GM18505 (cell line): Measurements from ENCODE around the gene PMPCA.

Experiments
- ATAC-seq: cut with Tn5 transposase; IDR thresholded peaks from one replicate; pipeline ENCODE4 v1.9.1; 2021; ENCODE audit not compliant: unreplicated experiment
- POLR2A ChIP-seq: IDR thresholded peaks from 4 replicates; pipeline ENCODE4 v1.6.1; 2011; ENCODE audit warnings: borderline replicate concordance; ENCODE audit not compliant: insufficient read depth, insufficient read length; ENCODE audit errors: extremely low read depth

PMPCA gene

GRCh38 chr9:136410500-136411287 lies at the start of gene PMPCA, which contains the start of gene ENTR1:
Gene PMPCA, plus strand, starts transcription at chr9:136410658. Its CDS starts 11 bp downstream, at chr9:136410669.
Gene ENTR1, minus strand, starts transcription at chr9:136410614. Its CDS starts 217 bp downstream, at chr9:136410397.
- ATAC-seq: peak; percentile 72
- peak; percentile 94 for TF ChIP-seq POLR2A

DNA sequence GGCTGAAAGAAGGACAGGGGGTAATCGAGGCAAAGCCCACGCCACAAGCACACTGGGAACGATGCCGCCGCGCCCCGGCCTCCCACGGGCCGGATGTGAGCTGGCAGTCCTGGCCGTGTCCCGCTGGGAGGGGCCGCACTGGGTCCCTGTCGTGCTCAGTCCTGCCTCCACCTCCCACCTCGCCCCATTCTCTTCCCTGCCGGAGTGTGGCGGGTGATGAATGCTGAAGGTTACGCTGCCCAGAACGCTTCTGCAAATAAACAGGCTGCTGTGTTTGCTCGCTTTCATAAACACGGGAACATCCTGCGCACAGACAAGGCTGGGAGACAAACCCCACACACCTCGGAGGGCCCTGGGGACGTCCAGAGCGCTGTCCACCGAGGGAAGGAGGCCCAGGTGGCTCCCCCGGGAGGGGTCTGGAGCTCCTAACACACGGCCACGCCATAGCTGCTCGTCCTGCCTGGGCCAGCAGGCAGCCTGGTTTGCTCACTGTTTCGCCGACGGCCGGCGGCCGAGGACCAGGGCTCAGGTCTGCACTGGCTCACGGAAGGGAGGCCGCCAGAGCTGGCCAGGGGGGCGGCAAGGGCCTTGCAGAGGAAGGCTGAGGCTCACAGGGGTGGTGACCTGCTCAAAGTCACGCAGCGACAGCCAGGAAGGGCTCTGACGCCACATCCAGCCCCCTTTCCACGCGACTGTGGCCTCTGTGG lies 49.3 kb upstream of the PMPCA start:
- no peak for ATAC-seq
- no peak for TF ChIP-seq POLR2A

- ATAC-seq: no peak
- no peak for TF ChIP-seq POLR2A
These were observed 48.6 kb upstream of the PMPCA start for GRCh38 chr9:136361754-136362449.

- TF ChIP-seq POLR2A: no peak
- ATAC-seq: no peak
These were observed 48.0 kb upstream of the PMPCA start for GRCh38 chr9:136362450-136362784.

GRCh38 chr9:136363106-136363948 lies 47.1 kb upstream of the PMPCA start, which contains the start of gene DNLZ:
Gene DNLZ, minus strand, starts transcription at chr9:136363744. Its CDS starts 30 bp downstream, at chr9:136363714.
- peak; percentile 82 for TF ChIP-seq POLR2A
- peak; percentile 73 for ATAC-seq

DNA sequence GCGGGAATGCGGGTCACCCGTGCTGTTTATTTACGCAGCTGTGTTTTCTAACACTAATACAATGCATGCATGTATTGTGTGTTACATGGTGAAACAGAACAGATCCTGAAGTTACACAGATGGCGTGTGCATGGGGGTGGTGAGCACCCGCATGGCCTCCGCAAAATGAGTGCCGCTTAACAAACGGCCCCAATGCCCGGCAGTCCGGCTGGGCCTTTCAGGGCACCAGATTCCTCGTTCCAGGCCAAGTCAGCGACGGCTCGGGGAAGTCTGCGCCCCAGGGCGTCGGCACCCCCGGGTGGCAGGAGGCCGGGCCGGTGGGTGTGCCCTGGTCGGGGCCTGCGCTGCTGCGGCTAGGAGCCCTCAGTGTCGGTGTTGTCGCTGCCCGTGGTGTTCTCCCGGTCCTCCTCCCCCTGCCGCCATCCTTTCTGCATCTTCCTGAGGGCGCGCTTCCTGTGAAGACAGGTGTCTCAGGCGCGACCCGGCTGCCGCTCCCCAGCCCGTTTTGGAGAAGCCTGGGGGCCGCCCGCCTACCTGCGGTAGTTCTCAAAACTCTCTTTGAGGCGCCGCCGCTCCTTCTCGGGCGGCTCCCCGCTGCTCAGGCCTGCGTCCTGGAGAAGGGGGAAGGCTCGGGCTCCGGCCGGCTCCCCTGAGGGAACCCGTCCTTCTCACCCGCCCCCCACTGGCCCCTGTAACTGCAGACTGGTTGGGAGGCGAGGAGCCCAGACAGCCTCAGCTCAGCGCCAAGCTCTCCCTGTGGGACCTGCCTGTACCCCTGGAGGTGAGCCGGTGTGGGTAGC lies 46.3 kb upstream of the PMPCA start:
- no peak for ATAC-seq
- no peak for TF ChIP-seq POLR2A

GRCh38 chr9:136364942-136365774 lies 45.3 kb upstream of the PMPCA start:
- no peak for ATAC-seq
- TF ChIP-seq POLR2A: no peak

DNA sequence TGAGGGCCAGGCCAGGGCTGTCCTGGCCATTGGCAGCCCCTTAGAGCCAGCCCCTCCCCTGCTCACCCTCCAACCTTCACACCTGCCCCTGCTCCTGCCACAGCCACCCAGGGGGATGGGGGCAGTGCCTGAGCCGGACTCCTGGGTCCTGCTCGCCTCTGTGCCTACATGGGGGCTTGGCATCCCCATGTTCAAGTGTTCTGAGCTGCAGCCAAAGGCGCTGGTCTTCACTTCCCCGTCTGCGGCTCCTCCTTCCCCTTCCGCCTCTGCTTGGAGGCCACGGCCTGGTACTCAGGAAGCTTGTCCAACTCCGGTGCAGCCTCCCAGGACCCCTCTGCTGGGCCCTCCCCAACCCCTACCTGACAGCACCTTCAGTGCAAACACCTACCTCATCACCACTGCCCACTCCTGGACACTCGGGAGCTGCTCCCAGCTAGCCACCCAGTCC lies 44.7 kb upstream of the PMPCA start:
- no peak for ATAC-seq
- TF ChIP-seq POLR2A: no peak

DNA sequence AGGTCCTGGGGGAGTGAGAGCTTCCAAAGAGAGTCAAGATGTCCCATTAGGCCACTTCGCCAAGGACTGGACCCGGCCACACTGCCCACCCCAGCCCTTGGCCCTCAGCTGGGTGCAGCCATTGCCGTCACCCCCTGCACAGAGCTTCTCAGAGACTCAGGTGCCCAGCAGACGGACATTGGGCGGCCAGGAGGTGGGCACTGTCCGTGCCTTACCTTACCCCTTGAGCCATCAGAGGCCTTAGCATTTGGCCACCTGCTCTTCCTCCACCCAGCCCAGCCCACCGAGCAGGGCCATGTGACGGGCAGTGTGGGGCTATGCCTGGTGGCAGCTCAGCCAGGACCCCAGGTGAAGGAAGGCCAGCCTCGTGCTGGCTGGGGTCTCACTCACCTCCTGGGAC lies 43.6 kb upstream of the PMPCA start:
- ATAC-seq: no peak

GRCh38 chr9:136367296-136368145 lies 42.9 kb upstream of the PMPCA start:
- no peak for ATAC-seq
- no peak for TF ChIP-seq POLR2A

More for the DNA sequence above, 43.6 kb upstream of the PMPCA start:
- TF ChIP-seq POLR2A: no peak
